NCI-H2196 (cell line): ENCODE results near the gene CNOT9.
A peak's percentile ranks its signal among the peaks of the same experiment; 100 is the strongest.

Experiments
- DNase-seq: peaks from one replicate; lab custom pipeline; 2025; ENCODE audit not compliant: unreplicated experiment; lab: John Stamatoyannopoulos, UW

The CNOT9 gene

GRCh38 chr2:218577482-218578220 lies 9.0 kb downstream of the CNOT9 start:
- DNase-seq: no peak

GRCh38 chr2:218578272-218578877 lies 9.7 kb downstream of the CNOT9 start:
- no peak for DNase-seq

- no peak for DNase-seq
These were observed 13.4 kb downstream of the CNOT9 start for GRCh38 chr2:218582076-218582475.

- DNase-seq: no peak
These were observed 15.6 kb downstream of the CNOT9 start for GRCh38 chr2:218583983-218584850.

GRCh38 chr2:218585541-218585940 lies 16.9 kb downstream of the CNOT9 start:
- no peak for DNase-seq

GRCh38 chr2:218605432-218605831 lies 36.8 kb downstream of the CNOT9 start:
- peak; percentile 81 for DNase-seq

- DNase-seq: peak; percentile 42
These were observed 38.9 kb downstream of the CNOT9 start, which contains the start of gene PLCD4 for GRCh38 chr2:218607436-218608115. Gene PLCD4, plus strand, starts transcription at chr2:218607899. Its CDS starts 7,841 bp downstream, at chr2:218615740.

GRCh38 chr2:218615868-218616315 lies 47.3 kb downstream of the CNOT9 start:
- no peak for DNase-seq

- no peak for DNase-seq
These were observed 49.6 kb downstream of the CNOT9 start for GRCh38 chr2:218618102-218618860.

- DNase-seq: no peak
These were observed 52.4 kb downstream of the CNOT9 start for GRCh38 chr2:218621007-218621406.

- no peak for DNase-seq
These were observed 54.1 kb downstream of the CNOT9 start for GRCh38 chr2:218622606-218623365.

GRCh38 chr2:218623366-218623705 lies 54.7 kb downstream of the CNOT9 start:
- DNase-seq: no peak

GRCh38 chr2:218626369-218626768 lies 57.7 kb downstream of the CNOT9 start:
- DNase-seq: no peak

- DNase-seq: no peak
These were observed 59.3 kb downstream of the CNOT9 start for GRCh38 chr2:218627939-218628338.

GRCh38 chr2:218631837-218632236 lies 63.2 kb downstream of the CNOT9 start:
- DNase-seq: no peak

GRCh38 chr2:218635719-218636118 lies 67.1 kb downstream of the CNOT9 start:
- no peak for DNase-seq

- DNase-seq: no peak
These were observed 69.7 kb downstream of the CNOT9 start for GRCh38 chr2:218638372-218638771.

GRCh38 chr2:218642121-218642656 lies 73.5 kb downstream of the CNOT9 start:
- no peak for DNase-seq

GRCh38 chr2:218642786-218643185 lies 74.1 kb downstream of the CNOT9 start:
- DNase-seq: no peak
